K562 (cell line): Measurements from ENCODE around the gene KNDC1. TPM values are rescaled to one million over a fixed set of nuclear protein-coding genes. Genes with fewer than 3 reads are reported as not detected.

Experiments
- BRCA1 ChIP-seq, 2 experiments: fragments of 450-650 bp in 1 of 2; sonication (generic) in 1 of 2; formaldehyde crosslinking in 1 of 2; IDR thresholded peaks; 2 replicates each; pipeline versions ENCODE4 v1.5.0 to v1.6.1; 2017 to 2020; ENCODE audit warnings: mild to moderate bottlenecking in 1 of 2, missing genetic modification reagents in 1 of 2
- CHD7 ChIP-seq: fragments of 200-600 bp; sonication (generic); IDR thresholded peaks from one replicate; pipeline ENCODE4 v1.6.1; 2012; ENCODE audit warnings: mild to moderate bottlenecking, low read depth, low read length, inconsistent platforms
- ETV6 ChIP-seq, 3 experiments: fragments of 150-350 bp in 1 of 3; sonication (generic) in 1 of 3; formaldehyde crosslinking in 1 of 3; IDR thresholded peaks; 2 replicates each; pipeline versions ENCODE4 v1.6.1 to v1.8.0; 2014 to 2022; ENCODE audit warnings: borderline replicate concordance in 2 of 3, low read depth in 2 of 3, antibody characterized with exemption in 1 of 3, low read length in 1 of 3, mild to moderate bottlenecking in 1 of 3, missing genetic modification reagents in 1 of 3
- HOXB6 ChIP-seq: fragments of 250-450 bp; sonication (Bioruptor Pico); IDR thresholded peaks from 2 replicates; pipeline ENCODE4 v1.5.1; 2022; ENCODE audit warnings: mild to moderate bottlenecking, borderline replicate concordance
- NFE2 ChIP-seq: IDR thresholded peaks from 2 replicates; pipeline ENCODE4 v1.6.1; 2014; ENCODE audit warnings: antibody characterized with exemption, low read depth
- RFX7 ChIP-seq: fragments of 250-450 bp; sonication (Bioruptor Pico); IDR thresholded peaks from 2 replicates; pipeline ENCODE4 v1.5.1; 2021; ENCODE audit warnings: mild to moderate bottlenecking
- ZKSCAN1 ChIP-seq: fragments of 150-350 bp; IDR thresholded peaks from 2 replicates; pipeline ENCODE4 v1.6.1; 2016; ENCODE audit warnings: low read depth, low read length
- ZNF277 ChIP-seq: fragments of 250-450 bp; sonication (Bioruptor Pico); IDR thresholded peaks from 2 replicates; pipeline ENCODE4 v1.8.0; 2022; ENCODE audit warnings: inconsistent platforms, mild to moderate bottlenecking, moderate library complexity, borderline replicate concordance
- ZNF75A ChIP-seq: fragments of 450-650 bp; formaldehyde crosslinking; IDR thresholded peaks from 2 replicates; pipeline ENCODE4 v1.4.0; 2020; ENCODE audit warnings: mild to moderate bottlenecking
- polyA plus RNA-seq, 8 experiments: library from polyadenylated mRNA; depleted of rRNA in 4 of 8; stranded (reverse) in 5 of 8; unstranded in 3 of 8; fragments of >200 nt; fragmentation: Nextera tagmentation in 2 of 8; fragmentation: Illumina TruSeq in 1 of 8; extraction: Ambion mirVana in 2 of 8; extraction: Trizol in 1 of 8; gene quantifications; 2 replicates each; pipeline versions ENCODE4 v1.2.1 to v1.2.3, GENCODE V29; 2011 to 2014; ENCODE audit warnings: inconsistent platforms in 1 of 8, missing spikeins in 1 of 8
- total RNA-seq, 7 experiments: library from RNA; depleted of rRNA in 6 of 7; stranded (reverse); fragments of >200 nt in 6 of 7; fragmentation: Illumina TruSeq in 2 of 7; extraction: Trizol in 2 of 7; gene quantifications; 2 replicates each; pipeline versions ENCODE4 v1.2.1 to v1.2.3, GENCODE V29; 2011 to 2021; ENCODE audit warnings: low replicate concordance in 1 of 7

Gene KNDC1
- total and polyA plus RNA-seq, 9 of the 15 experiments (the other 6 are each of a cell fraction or from before 2014, with no cell fraction given): 0.07 to 0.26 (median 0.11) TPM; not detected in 6

GRCh38 chr10:133190225-133190624 is 30.2 kb downstream of the KNDC1 start (continued):
- TF ChIP-seq CHD7 (no peak), RFX7 (CRISPR knock-in tag) (no peak), ETV6 (IDR thresholded peaks at IDR 0.05; ENCODE audit: borderline replicate concordance in 1 of 2, low read depth in 2 of 2, low read length in 1 of 2) (no peak), ETV6 (CRISPR knock-in tag; IDR thresholded peaks at IDR 0.05; ENCODE audit: borderline replicate concordance) (no peak), BRCA1 (IDR thresholded peaks at IDR 0.05) (no peak), BRCA1 (CRISPR knock-in tag; IDR thresholded peaks at IDR 0.05) (no peak), ZNF277 (no peak), ZKSCAN1 (no peak), NFE2 (no peak), HOXB6 (CRISPR knock-in tag) (no peak), ZNF75A (CRISPR knock-in tag) (no peak)
